HepG2 (cell line): ENCODE measurements around the gene CABP2. TPM values are rescaled to one million over a fixed set of nuclear protein-coding genes. Genes with fewer than 3 reads are reported as not detected.

Experiments used
- ATRX ChIP-seq: sonication (generic); formaldehyde crosslinking; IDR thresholded peaks from 2 replicates; pipeline ENCODE4 v1.4.0; 2020; ENCODE audit warnings: missing genetic modification reagents, borderline replicate concordance
- BCL3 ChIP-seq: sonication (generic); formaldehyde crosslinking; IDR thresholded peaks from 2 replicates; pipeline ENCODE4 v1.5.1; 2020; ENCODE audit warnings: mild to moderate bottlenecking, missing genetic modification reagents, moderate library complexity
- CREB3 ChIP-seq: sonication (generic); formaldehyde crosslinking; IDR thresholded peaks from 2 replicates; pipeline ENCODE4 v1.5.0; 2020; ENCODE audit warnings: missing genetic modification reagents
- DMTF1 ChIP-seq: sonication (generic); formaldehyde crosslinking; IDR thresholded peaks from 2 replicates; pipeline ENCODE4 v1.4.0; 2020; ENCODE audit warnings: mild to moderate bottlenecking, missing genetic modification reagents
- EEA1 ChIP-seq: sonication (generic); formaldehyde crosslinking; IDR thresholded peaks from 2 replicates; pipeline ENCODE4 v1.5.1; 2020; ENCODE audit warnings: mild to moderate bottlenecking, missing genetic modification reagents, borderline replicate concordance
- HIC2 ChIP-seq: sonication (generic); formaldehyde crosslinking; IDR thresholded peaks from 2 replicates; pipeline ENCODE4 v1.9.0; 2022; ENCODE audit warnings: low read depth, missing genetic modification reagents
- MIER2 ChIP-seq: IDR thresholded peaks from 2 replicates; pipeline ENCODE4 v1.6.1; 2016; ENCODE audit warnings: missing biosample characterization, missing genetic modification reagents
- NCOA5 ChIP-seq: sonication (generic); formaldehyde crosslinking; IDR thresholded peaks from 2 replicates; pipeline ENCODE4 v1.4.0; 2020; ENCODE audit warnings: missing genetic modification reagents
- PLRG1 ChIP-seq: fragments of 450-650 bp; conservative IDR thresholded peaks from 2 replicates; pipeline ENCODE4 v1.6.1; 2016
- RFX3 ChIP-seq: IDR thresholded peaks from 2 replicates; pipeline ENCODE4 v1.6.1; 2016; ENCODE audit warnings: missing biosample characterization, missing genetic modification reagents
- SKI ChIP-seq: fragments of 450-650 bp; IDR thresholded peaks from one replicate; pipeline ENCODE4 v1.6.1; 2018; ENCODE audit warnings: mild to moderate bottlenecking; ENCODE audit not compliant: partially characterized antibody
- SPEN ChIP-seq: sonication (generic); formaldehyde crosslinking; IDR thresholded peaks from 2 replicates; pipeline ENCODE4 v1.5.1; 2020; ENCODE audit warnings: low read depth, mild to moderate bottlenecking, missing genetic modification reagents
- ZNF251 ChIP-seq: sonication (generic); formaldehyde crosslinking; IDR thresholded peaks from 2 replicates; pipeline ENCODE4 v1.9.0; 2021; ENCODE audit warnings: mild to moderate bottlenecking, missing genetic modification reagents
- ZNF615 ChIP-seq: sonication (generic); formaldehyde crosslinking; IDR thresholded peaks from 2 replicates; pipeline ENCODE4 v1.5.0; 2020; ENCODE audit warnings: mild to moderate bottlenecking, missing genetic modification reagents, borderline replicate concordance
- ZNF704 ChIP-seq: sonication (generic); formaldehyde crosslinking; IDR thresholded peaks from 2 replicates; pipeline ENCODE4 v1.8.1; 2023; ENCODE audit warnings: mild to moderate bottlenecking, inconsistent platforms, moderate library complexity, missing genetic modification reagents, borderline replicate concordance
- ZNF746 ChIP-seq: sonication (generic); formaldehyde crosslinking; IDR thresholded peaks from 2 replicates; pipeline ENCODE4 v1.8.0; 2022; ENCODE audit warnings: mild to moderate bottlenecking, missing genetic modification reagents
- ZNF761 ChIP-seq: sonication (generic); formaldehyde crosslinking; conservative IDR thresholded peaks from 2 replicates; pipeline ENCODE4 v1.4.0; 2020; ENCODE audit warnings: mild to moderate bottlenecking, missing genetic modification reagents
- ZNF770 ChIP-seq: sonication (generic); formaldehyde crosslinking; IDR thresholded peaks from 2 replicates; pipeline ENCODE4 v1.5.0; 2020; ENCODE audit warnings: mild to moderate bottlenecking, missing genetic modification reagents
- ZNF777 ChIP-seq: sonication (generic); formaldehyde crosslinking; IDR thresholded peaks from 2 replicates; pipeline ENCODE4 v1.4.0; 2020; ENCODE audit warnings: missing genetic modification reagents
- ZSCAN21 ChIP-seq: sonication (generic); formaldehyde crosslinking; IDR thresholded peaks from 2 replicates; pipeline ENCODE4 v1.8.0; 2022; ENCODE audit warnings: mild to moderate bottlenecking, missing genetic modification reagents, moderate library complexity, borderline replicate concordance
- polyA plus RNA-seq, 8 experiments: library from polyadenylated mRNA; depleted of rRNA in 3 of 8; stranded (reverse) in 7 of 8; unstranded in 1 of 8; fragments of >200 nt; fragmentation: Illumina TruSeq in 4 of 8; extraction: Trizol in 4 of 8; gene quantifications; 2 replicates each; pipeline versions ENCODE4 v1.2.1 to v1.2.3, GENCODE V29; 2011 to 2016; ENCODE audit warnings: low read depth in 4 of 8, missing spikeins in 1 of 8, mixed read lengths in 1 of 8; ENCODE audit not compliant: insufficient read depth in 1 of 8
- total RNA-seq, 5 experiments: library from RNA; depleted of rRNA; stranded (reverse); fragments of >200 nt; fragmentation: Illumina TruSeq; extraction: Trizol; gene quantifications; 2 replicates each; pipeline ENCODE4 v1.2.3, GENCODE V29; 2016; ENCODE audit warnings: low read depth in 1 of 5

CABP2 gene
- total and polyA plus RNA-seq, 2 of the 13 experiments (the other 11 are each of a cell fraction or from before 2014, with no cell fraction given): not detected

- TF ChIP-seq BCL3 (CRISPR knock-in tag): peak; percentile 78
- TF ChIP-seq ZNF777 (CRISPR knock-in tag): no peak
- 0 out of 2 replicates have a peak, but pooled peaks have one; percentile 78 for TF ChIP-seq ZNF761 (CRISPR knock-in tag)
- no peak for TF ChIP-seq ZNF615 (CRISPR knock-in tag)
- no peak for TF ChIP-seq ZNF770 (CRISPR knock-in tag)
- no peak for TF ChIP-seq RFX3
- 0 out of 2 replicates have a peak, but pooled peaks have one; percentile 23 for TF ChIP-seq ZNF251 (CRISPR knock-in tag)
- TF ChIP-seq SPEN: peak; percentile 77; the same call in 1 of the 2 replicates
- TF ChIP-seq PLRG1: no peak
- TF ChIP-seq SKI: no peak
- TF ChIP-seq CREB3 (CRISPR knock-in tag): no peak
- no peak for TF ChIP-seq EEA1
- TF ChIP-seq DMTF1 (CRISPR knock-in tag): no peak
- peak; percentile 97 for TF ChIP-seq HIC2 (CRISPR knock-in tag)
- TF ChIP-seq NCOA5: no peak
- no peak for TF ChIP-seq ZNF746 (CRISPR knock-in tag)
- no peak for TF ChIP-seq ATRX (CRISPR knock-in tag)
- TF ChIP-seq MIER2: no peak
- TF ChIP-seq ZSCAN21 (CRISPR knock-in tag): peak; percentile 69; the same call in 1 of the 2 replicates
- no peak for TF ChIP-seq ZNF704 (CRISPR knock-in tag)
These were observed 17.4 kb downstream of the CABP2 start (continued) for GRCh38 chr11:67505605-67506396.
